H1 (cell line): ENCODE data around the gene ENOX2. TPM values are rescaled to one million over a fixed set of nuclear protein-coding genes. Genes with fewer than 3 reads are reported as not detected.

Experiments used
- CTCF ChIA-PET: fragments of 300-600 bp; sonication (Branson Sonifier 250); formaldehyde crosslinking; loops from one replicate; lab custom pipeline; 2021; ENCODE audit not compliant: partially characterized antibody; lab: Charles Lee
- POLR2A ChIA-PET: fragments of 300-600 bp; sonication (Branson Sonifier 250); formaldehyde crosslinking; loops from one replicate; lab custom pipeline; 2021; ENCODE audit warnings: inconsistent platforms; ENCODE audit not compliant: partially characterized antibody; lab: Charles Lee
- DNase-seq, 2 experiments: peaks; one replicate each; pipeline versions ENCODE4 v3.0.0 to v3.0.0-alpha.2; 2010 to 2022; ENCODE audit warnings: low spot score in 2 of 2, low read depth in 1 of 2, mixed read lengths in 1 of 2
- FAIRE-seq: peaks from 2 replicates; lab custom pipeline; 2011; peaks lifted over from hg19 to GRCh38; lab: Jason Lieb, UNC
- H2AFZ ChIP-seq: 2 replicates; pipeline ENCODE4 v1.8.1; 2012; ENCODE audit warnings: low read length, inconsistent platforms
- H2AK5ac ChIP-seq: 2 replicates; pipeline ENCODE4 v1.6.1; 2013; ENCODE audit warnings: low read depth, low read length
- H2BK120ac ChIP-seq: replicated peaks from 2 replicates; pipeline ENCODE3; 2013; ENCODE audit warnings: low read depth, low read length, inconsistent platforms
- H2BK12ac ChIP-seq: 2 replicates; pipeline ENCODE4 v1.6.1; 2013; ENCODE audit warnings: low read depth, low read length
- H2BK15ac ChIP-seq: 2 replicates; pipeline ENCODE4 v1.6.1; 2013; ENCODE audit warnings: low read length
- H2BK20ac ChIP-seq: 2 replicates; pipeline ENCODE4 v1.6.1; 2013; ENCODE audit warnings: low read length
- H2BK5ac ChIP-seq: 2 replicates; pipeline ENCODE4 v1.6.1; 2013; ENCODE audit warnings: low read depth, low read length
- H3K14ac ChIP-seq: 2 replicates; pipeline ENCODE4 v1.6.1; 2013; ENCODE audit warnings: inconsistent platforms; ENCODE audit not compliant: insufficient read length
- H3K18ac ChIP-seq: 2 replicates; pipeline ENCODE4 v1.6.1; 2013; ENCODE audit warnings: low read length; ENCODE audit errors: extremely low read depth
- H3K23ac ChIP-seq: 2 replicates; pipeline ENCODE4 v1.6.1; 2013; ENCODE audit warnings: inconsistent platforms; ENCODE audit not compliant: insufficient read length
- H3K23me2 ChIP-seq: 2 replicates; pipeline ENCODE4 v1.6.1; 2013; ENCODE audit warnings: low read depth, low read length
- H3K27ac ChIP-seq: 2 replicates; pipeline ENCODE4 v1.6.1; 2011; ENCODE audit warnings: low read depth, low read length, inconsistent platforms
- H3K27me3 ChIP-seq, 4 experiments: replicated peaks in 1 of 4; 1 replicate in 1 of 4; 2 replicates in 3 of 4; pipeline versions ENCODE4 v1.6.1 to v1.8.1; 2011 to 2013; ENCODE audit warnings: low read length in 3 of 4, mild to moderate bottlenecking in 3 of 4, inconsistent platforms in 2 of 4, mixed read lengths in 2 of 4, moderate library complexity in 1 of 4; ENCODE audit not compliant: control insufficient read depth in 3 of 4, insufficient read depth in 3 of 4; ENCODE audit errors: extremely low read depth in 1 of 4
- H3K36me3 ChIP-seq, 4 experiments: 2 replicates each; pipeline versions ENCODE4 v1.6.1 to v1.8.1; 2011 to 2013; ENCODE audit warnings: mild to moderate bottlenecking in 4 of 4, low read length in 3 of 4, moderate library complexity in 2 of 4, control low read depth in 1 of 4, inconsistent platforms in 1 of 4; ENCODE audit not compliant: insufficient read depth in 4 of 4, control insufficient read depth in 2 of 4
- H3K4ac ChIP-seq: replicated peaks from 2 replicates; pipeline ENCODE3; 2013; ENCODE audit warnings: low read length, low read depth, mixed read lengths, inconsistent platforms; ENCODE audit not compliant: insufficient read length
- H3K4me1 ChIP-seq, 4 experiments: replicated peaks in 1 of 4; 1 replicate in 1 of 4; 2 replicates in 3 of 4; pipeline versions ENCODE4 v1.6.1 to v1.8.1; 2011 to 2013; ENCODE audit warnings: low read length in 3 of 4, inconsistent platforms in 2 of 4, mixed read lengths in 1 of 4; ENCODE audit not compliant: insufficient read depth in 4 of 4, control insufficient read depth in 3 of 4
- H3K4me2 ChIP-seq, 2 experiments: 2 replicates each; pipeline versions ENCODE4 v1.6.1 to v1.8.1; 2011 to 2013; ENCODE audit warnings: low read depth in 2 of 2, low read length in 2 of 2, control low read depth in 1 of 2, inconsistent platforms in 1 of 2, mild to moderate bottlenecking in 1 of 2; ENCODE audit not compliant: insufficient read depth in 1 of 2
- H3K4me3 ChIP-seq, 4 experiments: fragments of 200-600, 300-600 bp in 1 of 4; sonication (generic), shearing (Covaris generic), sonication (Bioruptor Twin) in 1 of 4; 2 replicates each; pipeline versions ENCODE4 v1.5.1 to v1.8.1; 2011 to 2016; ENCODE audit warnings: low read length in 4 of 4, low read depth in 3 of 4, control low read depth in 2 of 4, inconsistent platforms in 2 of 4, mild to moderate bottlenecking in 2 of 4, mixed read lengths in 1 of 4, moderate library complexity in 1 of 4; ENCODE audit not compliant: insufficient read depth in 2 of 4; ENCODE audit errors: extremely low read depth in 1 of 4
- H3K56ac ChIP-seq: replicated peaks from 2 replicates; pipeline ENCODE3; 2013; ENCODE audit warnings: low read depth, mild to moderate bottlenecking, mixed read lengths, low read length, inconsistent platforms; ENCODE audit not compliant: insufficient read length
- H3K79me1 ChIP-seq: 2 replicates; pipeline ENCODE4 v1.6.1; 2013; ENCODE audit warnings: low read depth, low read length, control low read depth
- H3K79me2 ChIP-seq, 2 experiments: 2 replicates each; pipeline versions ENCODE4 v1.6.1 to v1.8.1; 2012 to 2013; ENCODE audit warnings: low read length in 2 of 2, mild to moderate bottlenecking in 2 of 2, inconsistent platforms in 1 of 2; ENCODE audit not compliant: insufficient read depth in 2 of 2, control insufficient read depth in 1 of 2
- H3K9ac ChIP-seq, 4 experiments: replicated peaks in 1 of 4; 1 replicate in 1 of 4; 2 replicates in 3 of 4; pipeline versions ENCODE4 v1.6.1 to v1.8.1; 2011 to 2013; ENCODE audit warnings: low read depth in 3 of 4, low read length in 3 of 4, control low read depth in 2 of 4, mild to moderate bottlenecking in 2 of 4, moderate library complexity in 2 of 4, inconsistent platforms in 1 of 4; ENCODE audit errors: extremely low read depth in 1 of 4
- H3K9me3 ChIP-seq, 2 experiments: 2 replicates each; pipeline versions ENCODE4 v1.6.1 to v1.8.1; 2012 to 2013; ENCODE audit warnings: mild to moderate bottlenecking in 2 of 2, moderate library complexity in 2 of 2, control low read depth in 1 of 2, inconsistent platforms in 1 of 2, low read depth in 1 of 2, low read length in 1 of 2, mixed read lengths in 1 of 2; ENCODE audit not compliant: insufficient read depth in 2 of 2
- H4K20me1 ChIP-seq, 2 experiments: replicated peaks in 1 of 2; 2 replicates each; pipeline versions ENCODE3 to v1.8.1; 2011 to 2013; ENCODE audit warnings: inconsistent platforms in 2 of 2, low read length in 2 of 2, mild to moderate bottlenecking in 1 of 2; ENCODE audit not compliant: insufficient read depth in 2 of 2, control insufficient read depth in 1 of 2
- H4K5ac ChIP-seq: 2 replicates; pipeline ENCODE4 v1.6.1; 2013; ENCODE audit warnings: low read length, low read depth, mixed read lengths, inconsistent platforms; ENCODE audit not compliant: insufficient read length
- H4K8ac ChIP-seq: 2 replicates; pipeline ENCODE4 v1.8.0; 2013; ENCODE audit warnings: mild to moderate bottlenecking, moderate library complexity, low read length, inconsistent platforms; ENCODE audit not compliant: insufficient read depth; ENCODE audit errors: extremely low read depth
- H4K91ac ChIP-seq: replicated peaks from 2 replicates; pipeline ENCODE3; 2013; ENCODE audit warnings: low read length, mixed read lengths, inconsistent platforms; ENCODE audit not compliant: insufficient read length
- BRCA1 ChIP-seq: IDR thresholded peaks from 2 replicates; pipeline ENCODE4 v1.6.1; 2012; ENCODE audit warnings: low read depth, low read length, improper control_type of control experiment
- CBX5 ChIP-seq: fragments of 300-800, 300-1000 bp; sonication (generic); IDR thresholded peaks from 2 replicates; pipeline ENCODE4 v1.7.1; 2016; ENCODE audit warnings: antibody characterized with exemption, low read length, low read depth
- CBX8 ChIP-seq: fragments of 300-800, 300-1000 bp; sonication (generic); IDR thresholded peaks from 2 replicates; pipeline ENCODE4 v1.7.1; 2016; ENCODE audit warnings: low read depth, low read length, borderline replicate concordance
- EP300 ChIP-seq, 2 experiments: IDR thresholded peaks; 1 replicate in 1 of 2; 2 replicates in 1 of 2; pipeline ENCODE4 v1.6.1; 2011 to 2012; ENCODE audit warnings: low read depth in 2 of 2, low read length in 2 of 2, mild to moderate bottlenecking in 2 of 2, borderline replicate concordance in 1 of 2, inconsistent platforms in 1 of 2, moderate library complexity in 1 of 2
- NANOG ChIP-seq: IDR thresholded peaks from 2 replicates; pipeline ENCODE4 v1.6.1; 2011; ENCODE audit warnings: low read length, low read depth, mild to moderate bottlenecking, inconsistent platforms; ENCODE audit not compliant: insufficient read depth, poor library complexity, severe bottlenecking
- NRF1 ChIP-seq: IDR thresholded peaks from 2 replicates; pipeline ENCODE4 v1.6.1; 2011; ENCODE audit warnings: mild to moderate bottlenecking, low read depth, low read length, improper control_type of control experiment
- POLR2AphosphoS5 ChIP-seq: IDR thresholded peaks from 2 replicates; pipeline ENCODE4 v1.6.1; 2011; ENCODE audit warnings: low read depth, low read length
- RAD21 ChIP-seq, 2 experiments: IDR thresholded peaks in 1 of 2; conservative IDR thresholded peaks in 1 of 2; 2 replicates each; pipeline ENCODE4 v1.6.1; 2011; ENCODE audit warnings: low read depth in 2 of 2, low read length in 2 of 2, improper control_type of control experiment in 1 of 2, inconsistent platforms in 1 of 2, mild to moderate bottlenecking in 1 of 2, moderate library complexity in 1 of 2
- SAP30 ChIP-seq: fragments of 300-600 bp; sonication (generic); IDR thresholded peaks from 2 replicates; pipeline ENCODE4 v1.7.1; 2012; ENCODE audit warnings: low read length, moderate library complexity, mild to moderate bottlenecking, inconsistent platforms; ENCODE audit not compliant: insufficient read depth, insufficient replicate concordance
- SP4 ChIP-seq: IDR thresholded peaks from 2 replicates; pipeline ENCODE4 v1.6.1; 2012; ENCODE audit warnings: low read length, inconsistent platforms
- TAF1 ChIP-seq: IDR thresholded peaks from 2 replicates; pipeline ENCODE4 v1.6.1; 2011; ENCODE audit warnings: mild to moderate bottlenecking, low read depth, low read length
- TEAD4 ChIP-seq: IDR thresholded peaks from 2 replicates; pipeline ENCODE4 v1.6.1; 2012; ENCODE audit warnings: low read depth, low read length, inconsistent platforms, mixed read lengths
- WGBS, 2 experiments: shearing (Covaris generic) in 1 of 2; methylation state at CpG; one replicate each; pipeline versions ENCODE4 v1.1.6 to v1.1.7; 2013 to 2015; ENCODE audit warnings: low lambda C conversion rate in 2 of 2, mixed read lengths in 2 of 2, inconsistent platforms in 1 of 2, low coverage in 1 of 2, missing lambda C conversion rate in 1 of 2; ENCODE audit not compliant: insufficient replicate concordance in 2 of 2, insufficient coverage in 1 of 2, insufficient read length in 1 of 2; ENCODE audit errors: extremely low coverage in 1 of 2, missing lambda C conversion rate in 1 of 2; 5-methylcytosine and 5-hydroxymethylcytosine counted together
- polyA plus RNA-seq, 7 experiments: library from polyadenylated mRNA; depleted of rRNA in 3 of 7; stranded (reverse) in 5 of 7; unstranded in 2 of 7; fragments of >200 nt in 5 of 7; fragments of 200-250 nt in 2 of 7; gene quantifications; 1 replicate in 5 of 7; 2 replicates in 1 of 7; 4 replicates in 1 of 7; pipeline versions ENCODE4 v1.2.1 to v1.2.3, GENCODE V29; 2011 to 2013; ENCODE audit warnings: missing spikeins in 2 of 7, mixed read lengths in 2 of 7
- total RNA-seq: library from RNA; stranded (reverse); fragmentation: NEBNext Ultra II Directional; extraction: Animal tissue kit (Norgen Biotek cat#: 25700); gene quantifications from 2 replicates; pipeline ENCODE4 v1.2.1, GENCODE V29; 2021

The ENOX2 gene
- total and polyA plus RNA-seq, 2 of the 8 experiments (the other 6 are each of a cell fraction or from before 2014, with no cell fraction given), result 4.5 to 12.3 TPM

DNA sequence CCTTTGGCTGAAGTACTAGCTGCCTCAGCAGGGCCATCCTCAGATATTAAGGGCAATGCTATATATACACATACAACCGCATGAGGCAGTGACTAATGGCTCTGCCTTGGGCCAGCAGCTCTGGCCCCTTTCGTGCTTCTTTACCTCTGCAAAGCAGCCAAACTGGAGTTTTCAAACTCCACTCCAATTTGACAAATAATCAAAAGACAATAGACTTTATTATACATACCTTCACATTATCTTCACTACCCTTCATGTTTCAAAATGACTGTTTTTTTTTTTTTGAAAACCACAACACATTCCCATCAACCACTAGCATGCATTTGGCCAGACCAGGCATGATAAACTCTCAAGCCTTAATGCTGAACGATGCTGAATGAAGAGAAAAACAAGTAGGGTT lies 187.7 kb downstream of the ENOX2 start:
- H3K14ac ChIP-seq, result no peak overlapping the region
- H3K4me2 ChIP-seq, result no peak overlapping the region
- no peak overlapping the region for H4K8ac ChIP-seq
- WGBS, 2 experiments, result 95% methylated on average over 3 of the region's 3 CpGs; no CpG with 5 or more reads in 1 of the 2 experiments
- H3K4ac ChIP-seq, result no peak overlapping the region
- no peak overlapping the region for H3K23ac ChIP-seq
- no peak overlapping the region for H2BK15ac ChIP-seq
- no peaks in the 10 kb centered on the region for H3K23me2 ChIP-seq
- H3K18ac ChIP-seq, result no peak overlapping the region
- no peak overlapping the region for H2AFZ ChIP-seq
- no peak overlapping the region for H2AK5ac ChIP-seq
- no peak overlapping the region for H3K4me3 ChIP-seq
- H2BK12ac ChIP-seq, result no peak overlapping the region
- CTCF ChIA-PET, result interaction anchor here (0.5 to 0.6 kb wide), 2 partner anchors 176 to 230 kb away, joined by 3 to 4 read pairs; no protein-coding TSS in a partner anchor
- H3K79me2 ChIP-seq, result no peaks in the 10 kb centered on the region
- H4K91ac ChIP-seq, result no peak overlapping the region
- H3K36me3 ChIP-seq, result no peaks in the 10 kb centered on the region
- peaks cover 0 to 5% (median 0%) of the 10 kb centered on the region in 4 experiments; a peak in 2 of 7 replicates for H3K4me1 ChIP-seq
- H3K9ac ChIP-seq, result no peak overlapping the region
- H4K20me1 ChIP-seq, result no peaks in the 10 kb centered on the region
- TF ChIP-seq TEAD4, result no peak
- TF ChIP-seq CBX8, result no peak
- TF ChIP-seq NRF1, result no peak
- TF ChIP-seq BRCA1, result no peak
- no peak for TF ChIP-seq CBX5
- TF ChIP-seq RAD21 (IDR thresholded peaks at IDR 0.05 in 1 of 2, conservative IDR thresholded peaks at IDR 0.05 in 1 of 2; ENCODE audit: low read depth in 2 of 2, low read length in 2 of 2), result no peak
- TF ChIP-seq NANOG, result no peak
- no peak for TF ChIP-seq POLR2AphosphoS5
- TF ChIP-seq TAF1, result no peak
- no peak for TF ChIP-seq EP300 (IDR thresholded peaks at IDR 0.05; ENCODE audit: borderline replicate concordance in 1 of 2, low read depth in 2 of 2, low read length in 2 of 2)
- no peak for TF ChIP-seq SAP30
- TF ChIP-seq SP4, result no peak
- TF ChIP-seq, all 59 proteins: peak for 0
- H2BK120ac ChIP-seq, result no peak overlapping the region
- no peak overlapping the region for H3K27ac ChIP-seq
- H2BK5ac ChIP-seq, result no peak overlapping the region
- FAIRE-seq, result no peak
- H3K27me3 ChIP-seq, result no peaks in the 10 kb centered on the region
- no peak for DNase-seq
- H3K79me1 ChIP-seq, result no peaks in the 10 kb centered on the region
- H4K5ac ChIP-seq, result no peak overlapping the region
- POLR2A ChIA-PET, result no interaction called here
- H3K9me3 ChIP-seq, result no peaks in the 10 kb centered on the region
- no peak overlapping the region for H3K56ac ChIP-seq
- no peak overlapping the region for H2BK20ac ChIP-seq
